HG03558 (cell line): Measurements from ENCODE around the gene ZNF507.

Experiments used
- ATAC-seq: cut with Tn5 transposase; IDR thresholded peaks from one replicate; pipeline ENCODE4 v1.9.1; 2021; ENCODE audit warnings: moderate number of reproducible peaks; ENCODE audit not compliant: unreplicated experiment; ENCODE audit errors: extremely low read depth

The ZNF507 gene

GRCh38 chr19:32345261-32346207 lies at the start of gene ZNF507:
Gene ZNF507, plus strand, starts transcription at chr19:32345610. Its CDS starts 7,221 bp downstream, at chr19:32352831.
- ATAC-seq: peak; percentile 43

- ATAC-seq: no peak
Measured at GRCh38 chr19:32296694-32297093, 48.7 kb upstream of the ZNF507 start.

- ATAC-seq: no peak
Measured at GRCh38 chr19:32302778-32303177, 42.6 kb upstream of the ZNF507 start.

GRCh38 chr19:32303193-32303592 lies 42.2 kb upstream of the ZNF507 start:
- ATAC-seq: no peak

- no peak for ATAC-seq
Measured at GRCh38 chr19:32307591-32307990, 37.8 kb upstream of the ZNF507 start.

- ATAC-seq: no peak
Measured at GRCh38 chr19:32308431-32309077, 36.9 kb upstream of the ZNF507 start.

- ATAC-seq: no peak
Measured at GRCh38 chr19:32309711-32310390, 35.6 kb upstream of the ZNF507 start.

GRCh38 chr19:32311371-32311770 lies 34.0 kb upstream of the ZNF507 start:
- ATAC-seq: no peak

GRCh38 chr19:32313569-32314265 lies 31.7 kb upstream of the ZNF507 start:
- ATAC-seq: no peak

GRCh38 chr19:32316034-32316433 lies 29.4 kb upstream of the ZNF507 start:
- ATAC-seq: no peak

GRCh38 chr19:32317086-32317485 lies 28.3 kb upstream of the ZNF507 start:
- ATAC-seq: no peak

GRCh38 chr19:32318884-32319520 lies 26.4 kb upstream of the ZNF507 start:
- ATAC-seq: no peak

- ATAC-seq: no peak
Measured at GRCh38 chr19:32322541-32322940, 22.9 kb upstream of the ZNF507 start.

GRCh38 chr19:32324631-32325285 lies 20.7 kb upstream of the ZNF507 start:
- no peak for ATAC-seq

GRCh38 chr19:32330213-32330857 lies 15.1 kb upstream of the ZNF507 start:
- no peak for ATAC-seq

- no peak for ATAC-seq
Measured at GRCh38 chr19:32333227-32333626, 12.2 kb upstream of the ZNF507 start.

GRCh38 chr19:32336259-32337083 lies 8.9 kb upstream of the ZNF507 start:
- ATAC-seq: no peak
